ENCODE data around the gene AGER.
"Not testable (repeated sequence)": the region's sequence is repeated elsewhere in the genome, so short reads cannot be mapped to it uniquely, and the experiment has no call there.

The AGER gene

DNA sequence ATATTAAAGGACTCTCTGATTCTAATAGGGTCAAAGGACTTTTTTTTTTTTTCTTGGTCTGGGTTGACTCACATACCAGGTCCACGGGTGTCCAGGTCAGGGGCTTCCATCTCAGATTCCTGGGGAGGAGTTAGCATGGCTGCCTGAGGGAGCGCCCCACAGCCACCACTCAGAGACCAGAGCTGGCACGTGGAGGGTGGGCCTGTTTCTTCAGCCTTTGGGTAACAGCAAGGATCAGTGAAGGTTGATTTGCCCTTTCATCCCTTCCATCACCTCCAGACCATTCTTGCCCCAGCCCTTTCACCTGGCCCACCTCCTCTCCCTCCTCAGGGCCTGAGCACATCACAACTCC lies 14.3 kb upstream of the AGER start:
- DNase-seq: no peak

DNA sequence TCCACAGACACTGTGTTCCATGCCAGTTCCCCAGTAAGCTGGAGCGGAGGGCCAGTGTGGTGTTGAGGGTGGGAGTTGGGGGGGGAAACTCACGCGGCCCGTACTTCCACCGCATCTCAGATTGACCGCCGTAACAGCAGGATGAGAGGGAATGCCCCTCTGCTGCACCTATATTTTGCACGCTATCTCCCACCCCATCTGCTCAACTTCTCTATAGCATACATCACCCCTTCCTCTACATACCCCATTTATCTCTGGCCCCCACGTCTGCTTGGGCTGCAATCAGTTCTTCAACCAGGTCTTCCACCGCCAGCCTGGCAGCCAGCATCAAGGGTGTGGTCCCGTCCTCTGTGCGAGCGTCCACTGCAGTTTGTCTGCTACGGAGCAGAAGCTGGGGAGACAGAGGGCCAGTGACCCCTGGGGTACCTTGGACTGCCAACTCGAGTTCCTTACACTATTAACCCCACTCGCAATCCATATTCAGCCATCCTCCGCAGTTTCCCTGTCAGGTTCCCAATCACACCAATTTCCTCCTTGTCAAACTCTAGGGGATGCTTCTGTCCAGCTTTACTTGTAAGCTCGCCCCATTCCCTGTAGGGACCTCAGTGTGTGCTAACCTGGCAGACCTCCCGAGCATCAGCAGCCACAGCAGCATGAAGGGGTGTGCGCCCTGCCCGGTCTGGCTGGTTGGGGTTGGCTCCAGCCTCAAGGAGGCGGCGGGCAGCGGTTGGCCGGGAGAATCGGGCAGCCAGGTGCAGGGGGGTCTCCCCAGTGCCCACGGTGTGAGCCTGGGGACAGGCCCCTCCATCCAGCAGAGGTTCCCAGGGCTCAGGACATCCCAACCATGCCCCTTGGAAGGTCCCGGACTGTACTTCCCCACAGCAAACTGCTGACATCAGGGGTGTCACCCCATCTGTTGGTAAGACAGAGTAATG lies 12.9 kb upstream of the AGER start:
- DNase-seq: no peak

DNA sequence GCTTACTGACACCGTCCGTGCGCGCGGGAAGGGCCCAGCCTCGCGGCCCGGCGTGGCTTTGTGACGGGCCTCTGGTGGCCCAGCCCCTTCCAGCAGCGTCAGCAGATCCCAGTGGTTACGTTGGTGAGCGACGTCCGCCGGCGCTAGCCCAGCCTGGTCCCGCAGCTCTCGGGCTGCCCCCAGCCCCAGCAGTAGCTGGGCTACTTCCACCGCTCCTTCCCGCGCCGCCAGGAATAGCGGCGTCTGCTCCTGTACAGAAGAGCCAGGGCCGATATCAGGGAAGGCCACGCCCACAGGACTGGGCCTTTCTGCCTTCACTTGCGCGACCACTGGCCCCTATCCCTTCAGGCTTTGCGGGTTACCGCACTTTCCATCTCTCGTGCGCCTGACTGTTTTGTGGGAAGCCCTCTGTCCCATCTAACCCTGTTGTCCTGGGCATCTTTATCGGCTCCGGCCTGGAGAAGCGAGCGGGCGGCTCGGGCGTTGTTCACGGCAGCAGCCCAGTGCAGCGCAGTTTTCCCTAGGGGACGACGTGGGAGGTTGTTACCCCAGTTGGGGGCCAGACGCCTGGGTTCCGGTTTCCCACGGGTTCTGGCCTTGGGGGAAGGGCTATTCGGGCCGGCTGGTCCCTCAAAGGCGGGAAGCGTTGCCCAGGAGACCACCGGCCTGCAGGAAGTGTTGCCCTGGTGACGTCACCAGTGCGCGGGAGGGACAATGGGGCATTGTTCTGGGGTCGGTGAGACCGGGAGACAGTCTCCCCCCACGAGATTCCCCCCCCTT lies 12.0 kb upstream of the AGER start:
- peak; percentile 79 for DNase-seq

DNA sequence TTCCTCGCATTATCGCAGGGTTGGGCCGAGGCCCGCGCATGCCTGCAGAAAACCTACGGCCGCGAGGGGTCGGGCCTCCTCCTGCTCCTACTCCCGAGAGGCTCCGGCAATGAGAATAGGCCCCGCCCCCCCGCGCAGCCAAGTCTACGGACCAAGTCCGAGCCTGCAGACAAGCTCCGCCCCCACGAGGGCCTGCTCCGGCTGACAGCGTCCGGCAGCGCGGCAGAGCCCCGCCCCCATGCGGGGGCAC lies 11.5 kb upstream of the AGER start:
- peak; percentile 100 for DNase-seq

DNA sequence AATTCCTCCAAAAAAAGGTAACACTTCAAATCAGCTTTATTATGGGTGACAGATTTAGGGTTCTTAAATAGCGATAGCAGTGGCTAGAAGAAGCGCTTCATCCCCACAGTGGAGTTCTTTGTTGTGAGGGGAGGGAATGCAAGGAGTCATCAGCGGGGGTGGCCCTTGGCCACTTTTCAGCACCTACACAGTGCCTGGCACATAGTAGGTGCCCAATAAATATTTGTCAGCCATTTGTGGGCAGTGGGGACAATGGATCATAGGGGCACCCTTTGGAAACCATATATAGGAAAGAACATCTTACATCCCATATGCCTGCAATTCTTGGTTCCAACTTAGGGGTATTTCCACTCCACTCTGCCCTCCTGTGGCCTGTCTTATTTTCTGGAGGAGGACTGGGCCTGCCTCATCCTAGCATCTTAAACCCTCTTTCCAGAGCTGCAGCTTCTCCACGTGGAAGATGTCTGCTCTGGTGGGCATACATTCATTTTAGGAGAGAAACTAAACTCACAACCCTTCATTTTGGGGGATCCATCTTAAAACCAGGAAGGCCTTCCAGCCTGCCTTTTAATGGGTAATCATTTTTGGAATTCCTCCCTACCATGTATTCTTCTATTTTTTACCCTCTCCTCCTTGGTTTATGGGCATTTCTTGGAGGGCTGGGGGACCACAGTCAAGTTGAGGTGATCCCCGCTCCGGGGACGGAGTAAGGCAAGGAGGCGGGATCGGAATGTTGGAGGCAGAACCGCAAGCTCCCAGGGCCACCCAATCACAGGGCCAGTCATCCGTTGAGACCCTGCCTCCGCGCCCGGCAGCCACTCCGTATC lies 11.0 kb upstream of the AGER start:
- peak; percentile 57 for DNase-seq

DNA sequence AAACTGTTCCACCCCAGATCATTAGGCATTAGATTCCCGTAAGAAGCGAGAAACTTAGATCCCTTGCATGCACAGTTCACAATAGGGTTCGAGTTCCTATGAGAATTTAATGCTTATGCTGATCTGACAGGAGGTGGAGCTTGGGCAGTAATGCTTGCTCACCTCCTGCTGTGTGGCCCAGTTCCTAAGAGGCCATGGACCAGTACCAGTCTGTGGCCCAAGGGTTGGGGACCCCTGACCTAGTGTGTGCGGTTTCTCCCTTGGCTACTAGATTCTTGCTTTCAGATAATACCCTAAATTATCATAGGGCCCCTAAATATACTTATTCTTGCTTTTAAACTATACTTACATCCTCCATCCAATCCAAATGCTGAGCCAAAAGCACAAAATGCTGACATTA lies 10.3 kb upstream of the AGER start:
- DNase-seq: no peak

DNA sequence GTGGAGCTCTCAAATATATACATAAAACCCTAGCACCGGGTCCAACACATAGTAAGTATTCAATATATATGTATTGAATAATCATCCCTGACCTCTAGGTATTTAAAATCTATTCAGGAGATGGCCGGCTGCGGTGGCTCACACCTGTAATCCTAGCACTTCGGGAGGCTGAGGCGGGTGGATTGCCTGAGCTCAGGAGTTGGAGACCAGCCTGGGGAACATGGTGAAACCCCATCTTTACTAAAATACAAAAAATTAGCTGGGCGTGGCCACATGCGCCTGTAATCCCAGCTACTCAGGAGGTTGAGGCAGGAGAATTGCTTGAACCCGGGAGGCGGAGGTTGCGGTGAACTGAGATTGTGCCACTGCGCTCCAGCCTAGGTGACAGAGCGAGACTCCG lies 9.0 kb upstream of the AGER start:
- not testable (repeated sequence) for DNase-seq

DNA sequence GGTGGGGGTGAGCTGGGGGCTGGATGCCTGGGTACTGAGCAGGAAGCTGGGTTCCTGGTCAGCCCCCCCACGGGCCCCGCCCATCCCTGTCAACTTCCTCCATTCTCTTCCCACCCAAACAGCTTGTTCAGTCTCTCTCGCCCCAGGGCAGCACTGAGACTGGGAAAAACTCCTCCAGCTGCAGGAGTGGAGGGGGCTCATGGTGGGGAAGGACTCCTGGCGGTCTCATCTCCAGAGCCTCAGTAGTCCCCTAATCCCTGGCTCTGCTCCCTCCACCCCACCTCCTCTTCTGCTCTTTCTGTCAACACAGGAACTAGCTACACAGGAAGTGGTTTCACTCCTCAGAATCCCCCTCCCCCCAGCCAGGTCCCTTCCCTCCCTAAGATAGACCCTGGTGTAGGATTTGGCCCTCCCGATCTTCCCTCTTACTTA lies 8.6 kb upstream of the AGER start, which contains the start of gene GPSM3:
Gene GPSM3, minus strand, starts transcription at position 36 of the 432 bp plus-strand sequence. CDS start 130 bp downstream, outside the sequence.
- peak; percentile 75 for DNase-seq

DNA sequence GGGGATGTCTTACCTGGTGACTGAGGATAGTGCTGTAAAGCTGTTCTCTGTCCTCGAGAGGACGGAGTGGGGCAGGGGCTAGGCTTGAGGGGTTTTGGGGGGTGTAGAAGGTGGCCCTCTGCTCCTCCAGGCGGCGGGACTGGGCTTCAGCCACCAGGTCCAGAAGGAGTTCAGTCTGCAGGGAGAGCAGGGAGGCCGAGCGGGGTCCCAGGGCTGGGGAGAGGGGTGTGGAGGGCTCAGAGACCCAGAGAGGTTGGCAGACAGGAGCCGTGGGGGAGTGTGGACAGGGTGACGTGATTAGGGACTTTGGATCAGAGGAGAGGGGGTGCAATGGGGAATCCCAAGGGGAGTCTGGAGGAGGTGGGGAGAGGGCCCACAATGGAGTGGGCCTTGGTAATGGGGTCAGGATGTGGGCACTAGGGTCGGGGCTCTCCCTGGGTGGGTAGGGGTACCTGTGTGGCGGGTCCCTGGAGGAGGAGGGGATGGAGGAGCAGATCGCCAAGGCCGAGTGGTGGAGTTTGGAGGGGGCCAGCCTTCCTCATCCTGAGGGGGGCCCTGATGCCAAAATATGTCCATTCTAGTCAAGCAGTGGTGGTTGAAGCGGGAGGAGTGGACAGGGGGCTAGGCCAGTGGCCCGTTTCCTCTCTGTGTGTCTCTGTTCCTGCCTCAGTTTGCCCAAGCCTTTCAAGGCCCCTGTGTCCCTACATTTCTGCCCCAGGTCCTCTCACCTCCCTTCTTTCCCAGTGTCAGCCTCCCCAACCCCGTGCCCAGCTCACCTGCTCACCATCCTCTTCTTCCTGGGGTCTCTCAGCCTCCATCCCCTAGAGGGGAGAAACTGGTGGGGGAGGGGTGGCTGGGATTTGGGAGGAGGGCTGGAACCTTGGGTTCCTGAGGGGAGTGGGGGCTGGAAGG lies 7.9 kb upstream of the AGER start:
- DNase-seq: no peak

DNA sequence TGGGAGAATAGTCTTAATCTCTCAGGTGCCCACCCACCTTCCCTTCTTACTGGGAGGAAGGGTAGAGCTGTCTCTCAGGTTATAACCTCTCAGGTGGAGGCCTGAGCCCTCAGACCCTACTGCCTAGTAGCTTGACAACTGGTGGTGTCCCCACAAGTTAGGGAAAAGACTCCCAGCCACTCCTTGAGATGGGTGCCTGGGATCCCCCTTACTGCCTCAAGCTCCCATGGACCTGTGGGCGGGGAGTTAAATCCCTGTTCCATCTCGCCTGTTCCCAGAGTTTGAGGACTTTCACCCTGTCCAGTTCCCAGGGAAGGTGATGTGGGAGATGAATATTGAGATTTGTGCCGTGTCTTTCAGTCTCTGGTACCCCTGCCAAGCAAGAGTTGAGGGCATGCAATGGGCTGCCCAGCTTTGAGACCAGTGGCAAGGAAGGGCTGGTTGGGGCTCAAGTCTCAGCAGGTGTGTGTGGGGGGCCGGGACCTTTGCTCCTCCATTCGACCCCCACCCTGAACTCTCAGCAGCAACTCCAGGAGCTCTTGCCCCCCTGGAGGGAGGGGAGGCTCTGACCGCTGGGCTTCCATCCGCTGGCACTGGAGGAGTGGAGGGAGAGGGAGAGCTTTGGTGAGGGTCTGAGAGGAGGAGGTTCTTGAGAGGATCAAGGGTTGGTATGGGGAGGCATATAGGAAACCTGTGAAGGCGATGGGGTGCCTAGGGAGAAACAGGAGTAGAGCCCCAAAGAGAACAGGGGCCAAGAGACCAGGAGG lies 7.0 kb upstream of the AGER start:
- DNase-seq: no peak

DNA sequence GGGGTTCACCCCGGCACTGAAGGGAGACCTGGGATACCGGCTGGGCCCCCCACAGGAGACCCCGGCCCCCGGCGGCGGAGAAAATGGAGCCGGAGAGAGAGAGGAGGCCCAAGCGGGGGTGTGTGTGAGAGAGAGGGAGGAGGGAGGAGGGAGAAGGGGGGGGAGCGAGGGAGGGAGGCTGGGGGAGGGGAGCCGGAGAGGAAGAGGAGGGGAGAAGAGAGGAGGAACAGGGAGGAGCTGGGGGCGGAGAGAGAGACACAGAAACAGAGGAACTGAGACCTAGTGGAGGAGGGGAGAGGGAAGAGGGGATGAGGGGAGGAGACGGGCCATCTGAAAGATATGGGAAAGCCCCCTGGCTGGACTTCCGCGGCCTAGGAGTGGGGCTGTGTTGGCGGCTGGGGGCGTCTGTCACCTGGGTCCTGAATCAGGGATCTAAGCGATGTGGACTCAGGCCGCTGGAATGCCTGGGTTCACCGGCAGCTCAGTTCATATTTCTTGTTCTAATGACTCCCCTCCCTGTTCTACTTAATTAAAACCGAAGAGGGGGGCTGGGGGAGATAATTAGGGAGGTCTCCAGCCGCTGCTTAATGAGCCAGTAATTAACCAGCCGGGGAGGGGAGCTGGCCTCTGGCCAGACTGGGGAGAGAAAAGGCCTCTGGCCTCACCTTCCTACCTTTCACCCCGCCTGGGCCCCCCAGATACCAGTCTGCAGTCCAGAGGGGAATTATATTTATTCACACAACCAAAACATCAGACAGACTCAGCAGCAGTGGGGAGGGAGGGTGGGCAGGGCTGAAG lies 6.2 kb upstream of the AGER start, which contains the start of gene PBX2:
Gene PBX2, minus strand, starts transcription at position 149 of the 798 bp plus-strand sequence. CDS start 287 bp downstream, outside the sequence.
- peak; percentile 92 for DNase-seq

DNA sequence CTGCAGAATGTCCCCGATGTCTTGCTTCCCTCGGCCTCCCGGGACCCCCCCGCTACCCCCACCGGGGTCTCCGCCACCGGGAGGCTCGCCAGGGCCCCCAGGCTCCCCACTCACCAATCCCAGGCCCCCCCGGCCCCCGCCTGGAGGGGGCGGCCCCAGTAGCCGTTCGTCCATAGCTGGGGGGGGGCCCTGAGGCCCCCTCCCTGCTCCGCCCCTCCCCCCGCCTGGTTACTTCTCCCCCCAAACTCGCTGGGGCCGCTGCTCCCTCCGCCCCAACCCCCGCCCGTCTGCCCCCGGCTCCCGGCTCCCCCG lies 5.6 kb upstream of the AGER start:
- no peak for DNase-seq

DNA sequence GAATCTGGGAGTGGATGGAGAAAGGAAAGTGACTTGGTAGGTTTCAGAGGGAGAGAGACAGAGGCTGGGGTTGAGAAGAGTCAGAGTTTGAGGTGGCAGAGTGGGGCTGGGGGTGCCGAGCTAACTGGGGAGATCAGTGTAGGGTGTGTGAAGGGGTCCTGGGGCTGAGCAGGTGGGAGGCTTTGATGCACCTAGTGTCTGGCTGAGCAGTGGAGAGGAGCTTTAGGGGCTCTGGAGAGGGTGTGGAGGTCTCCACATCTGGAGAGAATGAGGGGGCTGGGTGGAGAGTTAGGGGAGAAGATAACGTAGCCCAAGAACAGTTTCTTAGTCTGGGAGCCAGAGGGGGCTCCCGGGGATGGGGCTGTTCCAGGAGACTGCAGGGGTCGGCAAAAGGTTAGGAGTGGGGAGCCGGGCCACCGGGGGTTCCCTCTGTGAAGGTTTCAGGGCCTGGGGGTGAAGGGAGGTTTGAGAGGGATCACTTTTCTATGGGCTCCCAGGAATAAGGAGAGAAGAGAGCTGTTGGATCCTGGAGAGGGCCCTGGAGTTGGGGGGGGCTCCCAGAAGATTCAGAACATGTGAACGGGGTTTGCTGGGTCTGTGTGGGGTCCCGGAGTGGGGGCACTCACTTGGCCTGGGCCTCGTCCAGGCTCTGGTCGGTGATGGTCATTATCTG lies 5.2 kb upstream of the AGER start:
- DNase-seq: no peak

DNA sequence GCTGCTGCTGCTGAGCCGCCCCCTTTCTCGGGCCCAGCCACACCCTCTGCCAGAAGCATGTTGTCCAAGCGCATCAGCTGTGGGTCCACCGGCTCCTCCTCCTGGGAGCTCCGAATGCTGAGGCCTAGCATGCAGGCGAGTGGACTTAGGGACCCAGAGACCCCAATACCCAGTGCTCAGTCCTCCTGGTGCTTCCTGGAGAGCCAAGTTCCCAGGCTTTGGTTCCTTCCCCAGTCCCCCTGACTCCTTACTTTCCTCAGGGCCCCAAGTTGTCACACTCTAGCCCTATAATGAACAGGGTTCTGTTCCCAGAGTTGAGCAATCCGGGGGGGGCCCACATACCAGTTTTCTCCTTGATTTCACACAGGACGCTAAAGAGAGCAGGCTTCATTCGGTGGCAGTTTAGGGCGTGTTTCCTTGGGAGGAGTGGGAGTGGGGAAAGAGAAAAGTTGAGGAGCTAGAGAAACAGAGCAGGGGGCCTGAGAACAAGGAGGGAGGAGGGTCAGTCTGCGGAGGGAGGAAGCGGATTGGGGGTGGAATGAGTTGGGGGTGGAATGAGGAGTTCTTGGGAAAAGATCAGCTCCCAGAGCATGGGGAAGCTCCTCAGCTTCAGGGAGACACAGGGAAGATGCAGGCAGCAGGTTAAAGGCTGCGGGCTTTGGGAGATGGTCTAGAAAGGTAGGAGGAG lies 4.5 kb upstream of the AGER start:
- DNase-seq: no peak

DNA sequence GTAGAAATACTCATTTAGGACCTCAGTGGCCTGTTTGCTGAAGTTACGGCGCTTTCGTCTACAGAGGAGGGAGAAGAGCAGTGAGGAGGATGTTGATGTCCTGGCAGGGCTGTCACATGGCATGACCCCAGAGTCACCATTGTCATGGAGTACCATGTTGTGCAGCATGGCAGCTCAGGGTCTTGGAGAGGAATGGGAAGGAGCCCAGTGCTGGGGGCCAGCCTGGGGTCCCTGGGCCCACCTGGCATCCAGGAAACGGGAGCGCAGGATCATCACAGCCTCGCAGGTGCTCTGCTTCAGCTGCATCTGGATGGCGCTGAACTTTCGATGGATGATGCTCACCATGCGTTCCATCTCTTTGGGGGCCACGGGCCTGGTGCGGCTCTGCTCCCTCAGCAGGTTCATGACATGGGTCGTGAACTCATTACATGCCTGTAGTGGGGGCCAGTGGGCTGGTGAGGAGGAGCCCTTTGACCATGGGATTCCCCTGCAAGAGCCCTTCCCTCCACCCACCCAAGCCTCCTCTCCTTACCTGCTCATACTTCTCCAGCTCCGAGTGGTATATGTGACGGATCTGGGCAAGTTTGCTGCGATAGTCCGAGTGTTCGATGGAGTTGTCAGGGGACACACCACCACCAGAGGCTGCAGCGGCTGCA lies 3.8 kb upstream of the AGER start:
- DNase-seq: not testable (repeated sequence)

DNA sequence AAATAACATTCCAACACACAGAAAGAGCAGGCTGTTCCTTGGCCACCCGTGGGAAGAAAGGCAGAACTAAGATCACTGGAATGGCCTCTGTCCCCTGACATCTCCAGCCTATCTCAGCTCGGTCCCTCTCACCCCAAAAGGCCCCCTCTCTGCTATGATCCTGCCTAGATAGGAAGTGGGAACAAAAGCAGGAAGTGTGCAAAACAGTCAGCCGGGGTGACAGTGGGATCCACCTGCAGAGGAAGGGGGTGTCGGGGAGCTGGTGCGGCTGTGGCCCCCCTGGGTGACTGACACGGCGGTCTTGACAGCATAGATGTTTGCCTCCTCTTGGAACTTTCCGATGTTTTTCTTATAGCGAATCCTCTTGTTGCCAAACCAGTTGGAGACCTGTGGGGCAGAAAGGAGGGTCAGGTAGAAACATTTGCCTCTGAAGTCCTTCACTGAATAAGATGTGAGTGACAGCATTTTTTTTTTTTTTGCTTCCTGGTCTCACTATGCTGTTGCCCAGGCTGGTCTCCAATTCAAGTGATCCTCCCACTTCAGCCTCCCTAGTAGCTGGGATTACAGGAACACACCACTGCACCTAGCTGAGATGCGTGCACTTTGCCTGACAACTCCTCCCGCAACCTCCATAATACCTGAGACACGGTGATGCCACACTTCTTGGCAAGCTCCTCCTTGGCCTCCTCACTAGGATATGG lies 3.1 kb upstream of the AGER start:
- DNase-seq: no peak

DNA sequence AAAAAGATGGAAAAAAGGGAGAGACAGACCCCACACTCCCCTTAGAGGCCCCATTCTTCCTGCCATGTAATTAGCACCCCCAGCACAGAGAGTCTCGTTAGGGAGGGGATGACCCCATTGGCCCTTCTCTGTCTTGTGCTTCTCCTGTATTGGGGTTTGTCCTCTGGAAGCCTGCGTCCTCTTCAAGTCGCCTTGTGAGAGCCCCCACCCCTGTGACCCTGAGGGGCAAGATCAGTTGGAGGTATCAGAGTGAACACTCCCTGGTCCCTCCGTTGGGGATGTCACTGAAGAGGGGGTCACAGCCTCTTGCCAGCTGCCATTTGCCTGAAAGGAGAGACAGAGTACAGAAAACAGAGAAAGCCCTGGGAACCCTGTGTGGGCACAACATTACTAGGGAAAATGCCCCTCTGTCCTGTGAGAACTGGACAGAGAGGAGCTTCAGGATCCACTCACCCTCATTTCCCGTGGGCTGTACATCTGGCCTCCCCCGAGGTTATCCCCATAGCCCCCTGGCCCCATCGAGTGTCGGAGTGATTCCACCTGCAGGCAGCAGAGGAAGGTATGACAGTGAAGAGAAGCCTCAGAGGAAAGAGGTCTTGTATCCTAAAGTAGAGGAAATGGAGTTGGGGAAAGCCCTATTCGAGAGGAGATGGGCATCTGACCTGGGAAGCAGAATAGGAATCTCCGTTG lies 2.2 kb upstream of the AGER start:
- DNase-seq: not testable (repeated sequence)

Measured in activated CD4-positive, alpha-beta T cell treated with anti-CD3 and anti-CD28 coated beads, Interleukin-10, Interleukin-2, amounts not matched to agents 100 ng/mL and 50 ng/mL, durations not matched to agents 16 hours and 8 hours (primary cell).